Memory B cell (primary cell): ENCODE results near the gene WDR64.

Experiments used
- ATAC-seq: fragments of 150-1000 bp; cut with Tn5 transposase; 2 replicates; pipeline ENCODE4 v1.10.0; 2021; ENCODE audit warnings: low read depth, mild to moderate bottlenecking, moderate library complexity
- DNase-seq, 2 donors: peaks; one replicate each; pipeline ENCODE4 v3.0.0; 2022; ENCODE audit warnings: low spot score in 2 of 2
- H3K27ac Mint-ChIP-seq: one replicate; pipeline ENCODE4 v1.8.0; 2022; ENCODE audit warnings: mild to moderate bottlenecking, moderate library complexity, mixed read lengths
- H3K27me3 Mint-ChIP-seq: one replicate; pipeline ENCODE4 v1.8.0; 2022; ENCODE audit warnings: mixed read lengths
- H3K36me3 Mint-ChIP-seq: one replicate; pipeline ENCODE4 v1.8.0; 2022; ENCODE audit warnings: mild to moderate bottlenecking, mixed read lengths
- H3K4me1 Mint-ChIP-seq: one replicate; pipeline ENCODE4 v1.8.0; 2022; ENCODE audit warnings: mixed read lengths
- H3K4me3 Mint-ChIP-seq: one replicate; pipeline ENCODE4 v1.8.0; 2022; ENCODE audit warnings: mild to moderate bottlenecking, moderate library complexity, mixed read lengths
- H3K9me3 Mint-ChIP-seq: one replicate; pipeline ENCODE4 v1.8.0; 2022; ENCODE audit warnings: mixed read lengths

WDR64 gene

GRCh38 chr1:241836941-241837340 is 184.9 kb downstream of the WDR64 start:
- no peak for ATAC-seq
- no peak for DNase-seq
- Mint-ChIP-seq H3K36me3 (no peaks in the 10 kb centered on the region), H3K4me3 (no peak overlapping the region), H3K27me3 (no peaks in the 10 kb centered on the region), H3K9me3 (no peaks in the 10 kb centered on the region), H3K4me1 (peaks cover 7% of the 10 kb centered on the region), H3K27ac (no peak overlapping the region)

DNA sequence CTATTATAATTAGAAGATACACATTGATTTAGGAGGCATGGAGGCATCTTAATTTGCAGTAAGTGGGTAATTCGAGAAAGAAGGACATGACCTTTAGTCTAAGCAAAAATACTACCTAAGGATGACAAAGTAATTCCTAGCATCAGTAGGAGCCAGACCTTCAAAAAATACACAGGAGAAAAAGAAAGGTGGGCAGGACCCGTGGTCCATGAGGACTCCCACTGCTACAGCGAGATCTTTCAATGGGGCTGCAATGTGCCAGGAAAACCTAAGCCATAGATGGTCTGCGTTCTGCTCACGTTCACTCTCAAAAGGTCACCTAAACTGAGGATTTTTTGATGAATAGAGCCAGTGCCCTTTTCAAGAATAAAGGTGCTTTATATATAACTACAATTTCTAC is 185.3 kb downstream of the WDR64 start:
- Mint-ChIP-seq H3K27ac (no peak overlapping the region), H3K4me3 (no peak overlapping the region), H3K9me3 (no peaks in the 10 kb centered on the region), H3K4me1 (peaks cover 7% of the 10 kb centered on the region), H3K27me3 (no peaks in the 10 kb centered on the region), H3K36me3 (no peaks in the 10 kb centered on the region)
- ATAC-seq (no peak), DNase-seq (no peak)

DNA sequence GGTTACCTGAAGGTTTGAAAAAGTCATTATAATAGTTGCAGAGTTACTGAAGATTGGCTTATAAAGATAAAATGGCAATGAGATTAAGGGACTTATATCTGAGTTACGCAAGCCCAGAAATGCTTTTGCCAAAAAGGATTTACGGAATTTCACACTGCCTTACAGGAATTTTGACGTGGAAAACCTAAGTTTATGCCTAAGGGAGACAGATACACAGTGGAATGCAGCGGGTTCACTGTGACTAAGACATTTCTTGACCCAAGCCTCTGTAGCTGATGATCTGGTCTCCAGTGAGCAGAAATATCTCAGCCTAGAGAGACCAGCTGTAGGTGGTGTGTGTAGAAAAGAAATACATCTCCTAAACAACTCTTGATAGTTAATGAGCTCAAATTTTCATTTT is 185.8 kb downstream of the WDR64 start:
- H3K27ac Mint-ChIP-seq, result no peak overlapping the region
- peaks cover 7% of the 10 kb centered on the region for H3K4me1 Mint-ChIP-seq
- H3K27me3 Mint-ChIP-seq, result no peaks in the 10 kb centered on the region
- H3K36me3 Mint-ChIP-seq, result no peaks in the 10 kb centered on the region
- H3K4me3 Mint-ChIP-seq, result no peak overlapping the region
- H3K9me3 Mint-ChIP-seq, result no peaks in the 10 kb centered on the region
- ATAC-seq (no peak), DNase-seq (no peak)

- no peak for ATAC-seq
Observed at GRCh38 chr1:241838897-241839296, 186.8 kb downstream of the WDR64 start.

DNA sequence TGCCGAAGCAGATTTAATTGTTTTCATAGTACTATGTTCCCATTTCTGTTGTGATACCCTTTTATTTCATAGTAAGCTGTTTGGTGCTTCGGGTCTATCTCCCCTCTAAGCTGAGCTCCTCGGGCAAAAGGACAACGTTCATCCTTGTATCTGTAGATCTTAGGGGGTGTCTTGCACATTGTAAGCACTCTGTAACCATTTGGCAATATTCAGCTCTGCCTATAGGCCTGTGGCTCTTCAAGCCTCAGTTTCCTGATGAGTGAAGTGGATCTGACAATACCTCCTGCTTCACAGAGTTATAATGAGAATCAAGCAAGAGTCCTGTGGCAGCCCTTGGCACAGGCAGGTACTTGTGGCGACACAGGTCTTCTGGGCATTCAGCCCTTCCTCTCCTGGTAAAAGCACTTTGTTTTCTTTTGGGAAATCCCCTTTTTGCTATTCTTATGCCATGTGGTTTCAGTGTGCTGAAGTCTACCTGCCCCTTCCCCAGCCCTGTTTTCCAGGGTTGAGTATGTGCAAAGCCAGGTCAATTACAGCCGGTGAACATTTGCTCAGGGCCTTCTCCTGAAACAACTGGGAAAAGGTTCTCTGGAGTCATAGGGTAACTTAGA is 187.4 kb downstream of the WDR64 start:
- Mint-ChIP-seq H3K4me3 (no peak overlapping the region), H3K9me3 (no peaks in the 10 kb centered on the region), H3K27me3 (no peaks in the 10 kb centered on the region), H3K4me1 (peaks cover 7% of the 10 kb centered on the region), H3K27ac (no peak overlapping the region), H3K36me3 (no peaks in the 10 kb centered on the region)
- DNase-seq, result no peak
- ATAC-seq, result peak; percentile 72

More at GRCh38 chr1:241838897-241839296, 186.8 kb downstream of the WDR64 start:
- no peaks in the 10 kb centered on the region for H3K9me3 Mint-ChIP-seq
- H3K4me1 Mint-ChIP-seq, result peaks cover 7% of the 10 kb centered on the region
- H3K27ac Mint-ChIP-seq, result no peak overlapping the region
- no peak overlapping the region for H3K4me3 Mint-ChIP-seq
- no peak for DNase-seq
- H3K27me3 Mint-ChIP-seq, result no peaks in the 10 kb centered on the region
- H3K36me3 Mint-ChIP-seq, result no peaks in the 10 kb centered on the region

DNA sequence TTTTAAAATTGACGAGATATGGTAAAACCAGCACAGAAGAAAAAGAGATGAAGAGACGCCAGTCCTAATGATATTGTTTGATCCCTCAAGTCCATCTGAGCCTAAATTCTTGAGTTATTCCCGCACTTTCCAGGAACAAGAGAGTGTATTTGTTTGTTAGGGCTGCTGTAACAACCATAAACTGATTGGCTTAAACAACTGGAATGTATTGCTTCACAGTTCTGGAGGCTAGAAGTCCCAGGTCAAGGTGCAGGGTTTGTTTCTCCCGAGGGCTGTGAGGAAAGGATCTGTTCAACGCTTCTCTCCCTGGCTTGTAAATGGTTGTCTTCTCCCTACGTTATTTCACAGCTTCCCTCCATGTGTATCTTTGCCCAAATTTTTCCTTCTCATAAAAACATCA is 188.1 kb downstream of the WDR64 start:
- no peaks in the 10 kb centered on the region for H3K36me3 Mint-ChIP-seq
- no peaks in the 10 kb centered on the region for H3K27me3 Mint-ChIP-seq
- no peak overlapping the region for H3K27ac Mint-ChIP-seq
- ATAC-seq, result no peak
- H3K9me3 Mint-ChIP-seq, result no peaks in the 10 kb centered on the region
- H3K4me3 Mint-ChIP-seq, result no peak overlapping the region
- H3K4me1 Mint-ChIP-seq, result peaks cover 7% of the 10 kb centered on the region
- no peak for DNase-seq

GRCh38 chr1:241841691-241842090 is 189.6 kb downstream of the WDR64 start:
- Mint-ChIP-seq H3K4me1 (peaks cover 7% of the 10 kb centered on the region), H3K27ac (no peak overlapping the region), H3K36me3 (no peaks in the 10 kb centered on the region), H3K4me3 (no peak overlapping the region), H3K9me3 (no peaks in the 10 kb centered on the region), H3K27me3 (no peaks in the 10 kb centered on the region)
- ATAC-seq, result no peak
- DNase-seq, result no peak

DNA sequence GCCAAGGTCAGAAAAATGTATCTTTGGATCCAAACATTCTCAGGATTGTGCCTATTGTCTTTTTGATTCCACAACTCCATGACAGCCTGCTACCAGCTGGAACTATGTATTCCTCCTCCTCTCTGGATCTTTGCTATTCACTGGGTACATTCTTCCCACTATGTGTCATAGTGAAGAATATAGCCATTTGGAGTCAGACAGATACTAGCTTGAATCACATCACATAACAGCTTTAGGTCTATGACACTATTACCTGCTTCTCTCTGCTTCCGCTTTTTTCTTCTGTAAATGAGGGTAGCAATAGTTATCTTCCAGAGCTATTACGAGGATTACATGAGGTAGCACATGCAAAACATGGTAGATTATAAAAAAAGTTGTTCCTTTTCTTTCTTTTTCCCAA is 190.5 kb downstream of the WDR64 start:
- Mint-ChIP-seq H3K9me3 (no peaks in the 10 kb centered on the region), H3K4me3 (no peak overlapping the region), H3K27me3 (no peaks in the 10 kb centered on the region), H3K4me1 (peaks cover 9% of the 10 kb centered on the region), H3K36me3 (no peaks in the 10 kb centered on the region), H3K27ac (no peak overlapping the region)
- no peak for DNase-seq
- no peak for ATAC-seq

DNA sequence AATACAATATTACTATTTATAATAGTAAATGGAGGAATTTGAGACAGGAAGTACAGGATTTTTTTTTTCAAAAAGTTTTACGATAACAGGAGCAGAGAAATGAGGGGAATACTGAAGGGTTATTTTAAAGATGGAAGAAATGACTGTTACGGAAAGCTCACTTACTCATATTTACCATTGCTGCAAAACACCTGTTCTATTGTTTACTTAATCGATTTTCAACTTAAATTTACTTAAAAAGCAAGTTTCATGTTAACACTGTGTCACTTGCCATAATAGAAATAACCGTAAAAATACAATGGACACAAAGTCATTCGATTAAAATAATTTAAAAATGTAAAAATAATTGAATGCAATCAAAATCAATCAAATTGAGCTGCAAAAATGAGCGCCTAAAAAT is 192.5 kb downstream of the WDR64 start:
- Mint-ChIP-seq H3K36me3 (no peaks in the 10 kb centered on the region), H3K4me3 (no peak overlapping the region), H3K9me3 (no peaks in the 10 kb centered on the region), H3K4me1 (peaks cover 11% of the 10 kb centered on the region), H3K27ac (no peak overlapping the region), H3K27me3 (no peaks in the 10 kb centered on the region)
- ATAC-seq (no peak), DNase-seq (no peak)

- Mint-ChIP-seq H3K27ac (no peak overlapping the region), H3K4me1 (peaks cover 10% of the 10 kb centered on the region), H3K4me3 (no peak overlapping the region), H3K36me3 (no peaks in the 10 kb centered on the region), H3K27me3 (no peaks in the 10 kb centered on the region), H3K9me3 (no peaks in the 10 kb centered on the region)
- ATAC-seq (no peak), DNase-seq (no peak)
Observed at GRCh38 chr1:241846375-241846774, 194.3 kb downstream of the WDR64 start.

DNA sequence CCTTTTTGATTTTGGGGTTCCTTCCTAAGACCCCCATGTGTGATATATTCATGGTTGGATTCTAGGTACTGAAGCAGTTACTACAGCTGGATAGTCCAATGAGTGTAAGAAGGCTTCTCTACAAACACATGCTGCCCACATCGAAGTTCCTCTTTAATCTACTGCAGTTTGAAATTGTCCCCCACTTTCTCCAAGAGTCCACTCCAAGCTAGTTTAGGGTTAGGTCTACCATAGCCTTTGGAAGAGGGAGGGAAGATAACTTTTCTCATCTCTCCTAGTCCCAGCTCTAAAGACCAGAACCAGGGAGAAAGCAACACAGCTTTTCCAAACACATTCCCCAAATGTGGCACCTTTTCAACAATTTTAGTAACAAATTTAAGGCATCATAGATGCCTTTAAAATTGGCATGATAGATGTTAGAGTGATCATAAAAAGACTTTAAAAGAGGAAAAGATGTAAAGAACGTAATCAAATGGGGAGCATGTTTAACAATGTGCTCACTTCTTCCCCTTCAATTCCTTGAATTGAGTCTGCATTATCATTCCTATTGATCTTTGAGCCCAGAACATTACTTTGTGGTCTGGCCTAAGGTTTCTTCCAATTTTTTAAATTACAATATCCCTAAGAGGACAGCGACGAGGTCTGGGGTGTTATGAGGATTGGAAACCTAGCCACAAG is 194.9 kb downstream of the WDR64 start:
- no peaks in the 10 kb centered on the region for H3K36me3 Mint-ChIP-seq
- ATAC-seq (no peak), DNase-seq (no peak)
- H3K9me3 Mint-ChIP-seq, result no peaks in the 10 kb centered on the region
- H3K27me3 Mint-ChIP-seq, result no peaks in the 10 kb centered on the region
- H3K27ac Mint-ChIP-seq, result peak overlapping the region; percentile 95
- peaks cover 10% of the 10 kb centered on the region for H3K4me1 Mint-ChIP-seq
- H3K4me3 Mint-ChIP-seq, result peak overlapping the region; percentile 98

GRCh38 chr1:241847540-241847795 is 195.4 kb downstream of the WDR64 start:
- Mint-ChIP-seq H3K4me3 (peak overlapping the region; percentile 98), H3K36me3 (no peaks in the 10 kb centered on the region), H3K4me1 (peaks cover 10% of the 10 kb centered on the region), H3K9me3 (no peaks in the 10 kb centered on the region), H3K27me3 (no peaks in the 10 kb centered on the region), H3K27ac (peak overlapping the region; percentile 95)
- DNase-seq, result no peak
- ATAC-seq, result no peak

- peaks cover 10% of the 10 kb centered on the region for H3K4me1 Mint-ChIP-seq
- no peaks in the 10 kb centered on the region for H3K27me3 Mint-ChIP-seq
- H3K9me3 Mint-ChIP-seq, result no peaks in the 10 kb centered on the region
- peak within 1 kb of the TSS; percentile 95 for H3K27ac Mint-ChIP-seq
- peak; percentile 95 for ATAC-seq
- peak; percentile 87 to 97 for DNase-seq
- H3K4me3 Mint-ChIP-seq, result peak within 1 kb of the TSS; percentile 98
- H3K36me3 Mint-ChIP-seq, result no peaks in the 10 kb centered on the region
Observed at GRCh38 chr1:241847796-241848685, 196.0 kb downstream of the WDR64 start, which contains the start of gene EXO1. Gene EXO1, plus strand, starts transcription at chr1:241848204. Its CDS starts 2,222 bp downstream, at chr1:241850426.

DNA sequence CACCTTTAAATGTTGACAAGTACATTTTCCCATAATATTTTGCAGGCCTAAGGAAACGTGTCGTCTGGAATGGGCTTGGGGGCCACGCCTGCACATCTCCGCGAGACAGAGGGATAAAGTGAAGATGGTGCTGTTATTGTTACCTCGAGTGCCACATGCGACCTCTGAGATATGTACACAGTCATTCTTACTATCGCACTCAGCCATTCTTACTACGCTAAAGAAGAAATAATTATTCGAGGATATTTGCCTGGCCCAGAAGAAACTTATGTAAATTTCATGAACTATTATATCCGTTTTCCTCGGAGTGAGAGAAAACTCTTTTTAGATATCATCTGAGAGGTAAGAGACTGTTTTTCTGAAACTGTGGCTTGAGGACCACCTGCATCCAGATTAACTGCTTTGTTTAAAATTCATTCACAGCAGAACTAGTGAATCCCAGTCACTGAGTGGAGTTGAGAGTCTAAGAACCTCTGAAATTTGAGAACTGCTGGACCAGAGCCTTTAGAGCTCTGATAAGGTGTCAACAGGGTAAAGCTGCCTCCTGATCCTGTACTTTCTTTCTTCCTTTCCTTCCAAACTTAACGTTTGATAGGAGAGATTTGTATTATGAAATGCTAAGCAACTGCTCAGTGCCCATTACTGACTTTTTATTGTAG is 196.7 kb downstream of the WDR64 start:
- Mint-ChIP-seq H3K36me3 (no peaks in the 10 kb centered on the region), H3K27ac (peak overlapping the region; percentile 95), H3K4me1 (peaks cover 10% of the 10 kb centered on the region), H3K9me3 (no peaks in the 10 kb centered on the region), H3K4me3 (peak overlapping the region; percentile 98), H3K27me3 (no peaks in the 10 kb centered on the region)
- DNase-seq (no peak), ATAC-seq (no peak)
